Loucy (cell line): ENCODE data around the gene ETS1.

Source experiments
- H2AFZ ChIP-seq: fragments of 200-600 bp; sonication (generic); 2 replicates; pipeline ENCODE4 v1.6.0; 2016; ENCODE audit warnings: antibody characterized with exemption, mild to moderate bottlenecking, low read length, moderate library complexity
- H3F3A ChIP-seq: fragments of 200-600 bp; 2 replicates; pipeline ENCODE4 v1.6.0; 2016; ENCODE audit warnings: antibody characterized with exemption, low read depth, mild to moderate bottlenecking
- H3K27me3 ChIP-seq: fragments of 200-600 bp; sonication (generic); 2 replicates; pipeline ENCODE4 v1.6.1; 2014; ENCODE audit warnings: low read length, mild to moderate bottlenecking; ENCODE audit not compliant: insufficient read depth, poor library complexity, severe bottlenecking
- H3K36me3 ChIP-seq: fragments of 200-600 bp; sonication (generic); 2 replicates; pipeline ENCODE4 v1.6.1; 2016; ENCODE audit warnings: low read length; ENCODE audit not compliant: insufficient read depth
- H3K4me1 ChIP-seq: fragments of 200-600 bp; sonication (generic); 2 replicates; pipeline ENCODE4 v1.5.1; 2014; ENCODE audit warnings: low read length, mild to moderate bottlenecking; ENCODE audit not compliant: insufficient read depth, poor library complexity, severe bottlenecking
- H3K4me2 ChIP-seq: fragments of 200-600 bp; sonication (generic); 2 replicates; pipeline ENCODE4 v1.6.0; 2014; ENCODE audit warnings: antibody characterized with exemption, low read length, low read depth, mild to moderate bottlenecking; ENCODE audit not compliant: poor library complexity, severe bottlenecking
- H3K4me3 ChIP-seq: fragments of 200-600 bp; sonication (generic); 2 replicates; pipeline ENCODE4 v1.5.1; 2014; ENCODE audit warnings: low read length, mild to moderate bottlenecking, mixed read lengths; ENCODE audit not compliant: poor library complexity, severe bottlenecking
- H3K79me2 ChIP-seq: fragments of 200-600 bp; sonication (generic); 2 replicates; pipeline ENCODE4 v1.6.1; 2014; ENCODE audit warnings: low read length; ENCODE audit not compliant: insufficient read depth
- H3K9ac ChIP-seq: fragments of 200-600 bp; sonication (generic); 2 replicates; pipeline ENCODE4 v1.6.0; 2014; ENCODE audit warnings: mild to moderate bottlenecking, low read depth, low read length, moderate library complexity; ENCODE audit not compliant: poor library complexity, severe bottlenecking
- H3K9me2 ChIP-seq: fragments of 200-600 bp; sonication (generic); replicated peaks from 2 replicates; pipeline ENCODE4 v1.6.1; 2016; ENCODE audit warnings: low read depth, low read length, mixed read lengths
- H3K9me3 ChIP-seq: fragments of 200-600 bp; sonication (generic); 2 replicates; pipeline ENCODE4 v1.6.1; 2014; ENCODE audit warnings: mild to moderate bottlenecking, antibody characterized with exemption, low read length, low read depth; ENCODE audit not compliant: insufficient read depth
- H4K20me1 ChIP-seq: fragments of 200-600 bp; sonication (generic); 2 replicates; pipeline ENCODE4 v1.6.0; 2014; ENCODE audit warnings: antibody characterized with exemption, low read length, mild to moderate bottlenecking; ENCODE audit not compliant: insufficient read depth, poor library complexity, severe bottlenecking
- EZH2phosphoT487 ChIP-seq: fragments of 200-600 bp; IDR thresholded peaks from 2 replicates; pipeline ENCODE4 v1.6.1; 2018; ENCODE audit warnings: antibody characterized with exemption, mild to moderate bottlenecking, moderate library complexity, borderline replicate concordance
- TF ChIP-seq, protein P1 (sequence below): fragments of 200-600 bp; sonication (generic); conservative IDR thresholded peaks from 2 replicates; pipeline ENCODE4 v1.5.1; 2014; ENCODE audit warnings: mild to moderate bottlenecking, antibody characterized with exemption, low read length

ETS1 gene

DNA sequence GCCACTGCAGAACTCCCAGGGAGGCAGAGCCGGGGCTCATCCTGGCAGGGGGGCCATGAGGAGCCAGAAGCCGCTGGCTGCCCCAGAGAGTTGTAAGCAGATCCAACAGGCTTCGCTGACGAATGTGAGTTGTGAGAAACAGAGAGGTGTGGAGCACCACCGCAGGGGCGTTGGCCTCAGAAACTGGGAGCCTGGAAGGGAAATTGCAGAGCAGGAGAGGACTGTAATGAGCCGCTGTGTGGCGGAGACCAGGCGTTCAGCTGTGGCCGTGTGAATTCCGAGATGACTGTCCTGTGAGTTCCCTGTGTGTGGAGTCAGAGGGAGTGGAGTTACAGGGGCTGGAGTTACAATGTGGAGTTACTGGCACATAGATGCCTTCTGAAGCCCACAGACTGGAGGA is 27.7 kb upstream of the ETS1 start:
- Histone ChIP-seq H3K27me3 (no peaks in the 10 kb centered on the region), H2AFZ (no peak overlapping the region), H3K4me1 (peaks cover 37% of the 10 kb centered on the region), H3F3A (peaks cover 7% of the 10 kb centered on the region), H3K4me3 (no peak overlapping the region), H3K4me2 (no peak overlapping the region), H3K79me2 (no peaks in the 10 kb centered on the region), H3K9me2 (no peaks in the 10 kb centered on the region), H3K9ac (no peak overlapping the region), H3K36me3 (no peaks in the 10 kb centered on the region), H4K20me1 (no peaks in the 10 kb centered on the region), H3K9me3 (no peaks in the 10 kb centered on the region)
- TF ChIP-seq, protein P1, sequence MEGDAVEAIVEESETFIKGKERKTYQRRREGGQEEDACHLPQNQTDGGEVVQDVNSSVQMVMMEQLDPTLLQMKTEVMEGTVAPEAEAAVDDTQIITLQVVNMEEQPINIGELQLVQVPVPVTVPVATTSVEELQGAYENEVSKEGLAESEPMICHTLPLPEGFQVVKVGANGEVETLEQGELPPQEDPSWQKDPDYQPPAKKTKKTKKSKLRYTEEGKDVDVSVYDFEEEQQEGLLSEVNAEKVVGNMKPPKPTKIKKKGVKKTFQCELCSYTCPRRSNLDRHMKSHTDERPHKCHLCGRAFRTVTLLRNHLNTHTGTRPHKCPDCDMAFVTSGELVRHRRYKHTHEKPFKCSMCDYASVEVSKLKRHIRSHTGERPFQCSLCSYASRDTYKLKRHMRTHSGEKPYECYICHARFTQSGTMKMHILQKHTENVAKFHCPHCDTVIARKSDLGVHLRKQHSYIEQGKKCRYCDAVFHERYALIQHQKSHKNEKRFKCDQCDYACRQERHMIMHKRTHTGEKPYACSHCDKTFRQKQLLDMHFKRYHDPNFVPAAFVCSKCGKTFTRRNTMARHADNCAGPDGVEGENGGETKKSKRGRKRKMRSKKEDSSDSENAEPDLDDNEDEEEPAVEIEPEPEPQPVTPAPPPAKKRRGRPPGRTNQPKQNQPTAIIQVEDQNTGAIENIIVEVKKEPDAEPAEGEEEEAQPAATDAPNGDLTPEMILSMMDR, result no peak
- no peak for TF ChIP-seq EZH2phosphoT487

DNA sequence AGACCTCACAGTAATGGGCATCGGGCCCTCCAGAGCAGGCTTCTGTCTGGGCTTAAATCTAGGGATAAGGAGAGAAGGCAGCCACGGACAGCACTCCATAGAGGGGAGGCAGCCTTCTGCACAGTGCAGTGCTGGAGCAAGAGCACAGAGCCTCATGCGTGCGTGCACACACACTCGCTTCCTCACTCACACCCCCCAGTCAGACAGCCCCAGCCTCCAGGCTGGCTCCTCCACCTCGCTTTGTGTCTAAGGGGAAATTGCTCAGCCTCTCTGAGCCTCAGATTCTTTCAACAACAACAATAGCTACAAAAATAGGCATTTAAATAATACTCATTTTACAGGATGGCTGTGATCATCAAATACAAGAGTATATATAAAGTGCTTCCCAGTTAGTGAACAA is 26.7 kb upstream of the ETS1 start:
- TF ChIP-seq, protein P1, result no peak
- TF ChIP-seq EZH2phosphoT487, result no peak
- Histone ChIP-seq H3K4me2 (no peak overlapping the region), H3K27me3 (no peaks in the 10 kb centered on the region), H4K20me1 (no peaks in the 10 kb centered on the region), H3K36me3 (no peaks in the 10 kb centered on the region), H3K79me2 (no peaks in the 10 kb centered on the region), H3F3A (peaks cover 7% of the 10 kb centered on the region), H3K9me3 (no peaks in the 10 kb centered on the region), H3K4me3 (no peak overlapping the region), H3K9me2 (no peaks in the 10 kb centered on the region), H3K9ac (no peak overlapping the region), H3K4me1 (peaks cover 42% of the 10 kb centered on the region), H2AFZ (no peak overlapping the region)

DNA sequence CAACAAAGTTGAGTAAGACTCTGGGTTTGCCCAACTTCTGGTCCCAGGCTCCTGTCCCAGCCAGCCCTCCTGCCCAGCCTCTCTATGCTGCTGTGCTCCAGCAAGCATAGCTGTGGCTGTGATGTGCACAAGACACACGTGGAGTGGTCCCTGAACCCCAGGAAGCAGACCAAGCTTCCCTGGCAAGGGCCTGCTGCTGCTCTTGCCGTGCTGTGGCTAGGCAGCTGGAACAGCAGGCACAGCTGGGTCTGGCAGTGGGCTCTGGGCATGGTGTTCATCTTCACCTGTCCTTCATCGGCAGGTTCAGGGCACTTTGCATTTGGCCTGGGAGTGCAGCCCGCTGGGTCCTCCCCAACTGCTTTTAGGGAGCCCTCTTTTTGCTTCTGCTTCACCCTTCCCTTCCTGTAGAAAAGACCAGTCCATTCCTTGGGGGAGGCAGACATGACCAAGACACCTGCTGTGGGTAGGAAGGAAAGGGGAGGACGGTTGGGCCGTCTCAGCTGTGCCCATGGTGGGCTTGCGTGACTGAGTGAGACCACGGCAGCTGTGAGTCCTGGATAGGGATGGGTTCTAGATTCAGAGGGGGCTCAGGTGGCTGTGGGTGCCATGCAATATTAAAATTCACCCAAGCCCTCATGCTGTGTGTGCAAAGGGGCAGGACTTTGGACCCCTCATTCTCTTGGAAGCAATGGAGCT is 26.1 kb upstream of the ETS1 start:
- H3K9ac ChIP-seq, result no peak overlapping the region
- no peak overlapping the region for H2AFZ ChIP-seq
- no peaks in the 10 kb centered on the region for H3K36me3 ChIP-seq
- H3K79me2 ChIP-seq, result no peaks in the 10 kb centered on the region
- H3K4me2 ChIP-seq, result no peak overlapping the region
- no peak for TF ChIP-seq EZH2phosphoT487
- TF ChIP-seq, protein P1, result no peak
- H3K9me2 ChIP-seq, result no peaks in the 10 kb centered on the region
- no peaks in the 10 kb centered on the region for H4K20me1 ChIP-seq
- peaks cover 7% of the 10 kb centered on the region for H3F3A ChIP-seq
- no peaks in the 10 kb centered on the region for H3K9me3 ChIP-seq
- no peak overlapping the region for H3K4me3 ChIP-seq
- peaks cover 42% of the 10 kb centered on the region for H3K4me1 ChIP-seq
- no peaks in the 10 kb centered on the region for H3K27me3 ChIP-seq
